OCI-LY3 (cell line): ENCODE measurements around the gene ARID3C.

Source experiments
- H2AFZ ChIP-seq: fragments of 200-600, 300-600 bp; shearing (Covaris generic); 2 replicates; pipeline ENCODE4 v1.6.0; 2014; ENCODE audit warnings: antibody characterized with exemption, low read depth, low read length
- H3K27ac ChIP-seq: fragments of 200-600, 300-600 bp; sonication (generic); 2 replicates; pipeline ENCODE4 v1.5.1; 2014; ENCODE audit warnings: mild to moderate bottlenecking, low read length, moderate library complexity, mixed read lengths
- H3K27me3 ChIP-seq: fragments of 200-600, 300-600 bp; sonication (generic); 2 replicates; pipeline ENCODE4 v1.6.1; 2014; ENCODE audit warnings: low read depth, low read length, mixed read lengths
- H3K36me3 ChIP-seq: fragments of 200-600, 300-600 bp; sonication (generic); replicated peaks from 2 replicates; pipeline ENCODE3; 2014; ENCODE audit warnings: low read depth, low read length, mixed read lengths
- H3K4me1 ChIP-seq: fragments of 300-600, 200-600 bp; sonication (generic); 2 replicates; pipeline ENCODE4 v1.6.1; 2014; ENCODE audit warnings: low read length, mixed read lengths
- H3K4me2 ChIP-seq: fragments of 200-600, 300-600 bp; sonication (generic); 2 replicates; pipeline ENCODE4 v1.6.1; 2014; ENCODE audit warnings: low read length, mixed read lengths
- H3K4me3 ChIP-seq: fragments of 300-600, 200-600 bp; sonication (generic); 2 replicates; pipeline ENCODE4 v1.5.1; 2014; ENCODE audit warnings: antibody characterized with exemption, mild to moderate bottlenecking, low read length, moderate library complexity
- H3K79me2 ChIP-seq: fragments of 300-600, 200-600 bp; shearing (Covaris generic); 2 replicates; pipeline ENCODE4 v1.6.1; 2014; ENCODE audit warnings: mild to moderate bottlenecking, low read length, mixed read lengths
- H3K9ac ChIP-seq: fragments of 300-600, 200-600 bp; shearing (Covaris generic); 2 replicates; pipeline ENCODE4 v1.6.0; 2014; ENCODE audit warnings: mild to moderate bottlenecking, low read length, moderate library complexity
- H3K9me3 ChIP-seq: fragments of 200-600, 300-600 bp; shearing (Covaris generic); 2 replicates; pipeline ENCODE4 v1.6.1; 2014; ENCODE audit warnings: low read length, mixed read lengths; ENCODE audit not compliant: insufficient read depth
- H4K20me1 ChIP-seq: fragments of 200-600, 300-600 bp; sonication (generic); 2 replicates; pipeline ENCODE4 v1.6.1; 2016; ENCODE audit warnings: low read length, mixed read lengths; ENCODE audit not compliant: insufficient read depth
- EZH2phosphoT487 ChIP-seq: fragments of 200-600 bp; shearing (Covaris generic); IDR thresholded peaks from 2 replicates; pipeline ENCODE4 v1.6.1; 2018; ENCODE audit warnings: antibody characterized with exemption, mixed run types, low read depth
- TF ChIP-seq, protein P1 (sequence below): fragments of 200-600, 300-600 bp; sonication (generic); IDR thresholded peaks from 2 replicates; pipeline ENCODE4 v1.5.1; 2014; ENCODE audit warnings: antibody characterized with exemption, low read length, low read depth

Gene ARID3C

DNA sequence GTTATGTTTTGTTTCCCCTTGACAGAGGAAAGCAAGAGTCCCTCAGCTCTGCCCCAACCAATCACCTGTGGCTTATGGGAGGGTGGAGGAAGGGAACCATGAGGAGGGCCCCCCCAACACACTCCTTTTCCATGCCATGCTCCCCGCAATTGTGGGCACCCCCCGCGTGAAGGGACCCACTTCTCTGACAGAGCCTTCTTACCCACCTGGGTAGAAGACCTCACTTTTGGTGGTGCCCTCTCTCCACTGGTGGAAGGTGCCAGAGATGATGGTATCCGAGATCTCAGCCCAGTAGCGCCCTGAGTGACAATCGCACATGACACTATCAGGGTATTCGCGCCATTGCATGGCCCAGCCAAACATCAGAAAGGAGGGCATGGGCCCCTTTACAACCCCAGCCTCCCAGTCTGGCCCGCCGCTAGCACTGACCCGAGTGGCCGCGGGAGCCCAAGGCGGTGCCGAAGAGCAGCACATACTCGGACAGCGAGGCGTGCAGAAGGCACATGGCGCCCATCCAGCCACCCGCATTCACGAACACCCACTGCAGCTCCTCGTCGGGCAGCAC is 8.0 kb upstream of the ARID3C start:
- H4K20me1 ChIP-seq: no peaks in the 10 kb centered on the region
- TF ChIP-seq, protein P1, sequence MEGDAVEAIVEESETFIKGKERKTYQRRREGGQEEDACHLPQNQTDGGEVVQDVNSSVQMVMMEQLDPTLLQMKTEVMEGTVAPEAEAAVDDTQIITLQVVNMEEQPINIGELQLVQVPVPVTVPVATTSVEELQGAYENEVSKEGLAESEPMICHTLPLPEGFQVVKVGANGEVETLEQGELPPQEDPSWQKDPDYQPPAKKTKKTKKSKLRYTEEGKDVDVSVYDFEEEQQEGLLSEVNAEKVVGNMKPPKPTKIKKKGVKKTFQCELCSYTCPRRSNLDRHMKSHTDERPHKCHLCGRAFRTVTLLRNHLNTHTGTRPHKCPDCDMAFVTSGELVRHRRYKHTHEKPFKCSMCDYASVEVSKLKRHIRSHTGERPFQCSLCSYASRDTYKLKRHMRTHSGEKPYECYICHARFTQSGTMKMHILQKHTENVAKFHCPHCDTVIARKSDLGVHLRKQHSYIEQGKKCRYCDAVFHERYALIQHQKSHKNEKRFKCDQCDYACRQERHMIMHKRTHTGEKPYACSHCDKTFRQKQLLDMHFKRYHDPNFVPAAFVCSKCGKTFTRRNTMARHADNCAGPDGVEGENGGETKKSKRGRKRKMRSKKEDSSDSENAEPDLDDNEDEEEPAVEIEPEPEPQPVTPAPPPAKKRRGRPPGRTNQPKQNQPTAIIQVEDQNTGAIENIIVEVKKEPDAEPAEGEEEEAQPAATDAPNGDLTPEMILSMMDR: no peak
- TF ChIP-seq EZH2phosphoT487: no peak
- peak overlapping the region; percentile 82 for H3K4me3 ChIP-seq
- H3K27me3 ChIP-seq: no peaks in the 10 kb centered on the region
- peaks cover 28% of the 10 kb centered on the region for H3K79me2 ChIP-seq
- peaks cover 12% of the 10 kb centered on the region for H3K4me1 ChIP-seq
- H2AFZ ChIP-seq: no peak overlapping the region
- H3K36me3 ChIP-seq: peaks cover 13% of the 10 kb centered on the region
- H3K9me3 ChIP-seq: no peaks in the 10 kb centered on the region
- H3K9ac ChIP-seq: peak overlapping the region; percentile 83
- peak overlapping the region; percentile 94 for H3K4me2 ChIP-seq
- peak overlapping the region; percentile 42 for H3K27ac ChIP-seq

DNA sequence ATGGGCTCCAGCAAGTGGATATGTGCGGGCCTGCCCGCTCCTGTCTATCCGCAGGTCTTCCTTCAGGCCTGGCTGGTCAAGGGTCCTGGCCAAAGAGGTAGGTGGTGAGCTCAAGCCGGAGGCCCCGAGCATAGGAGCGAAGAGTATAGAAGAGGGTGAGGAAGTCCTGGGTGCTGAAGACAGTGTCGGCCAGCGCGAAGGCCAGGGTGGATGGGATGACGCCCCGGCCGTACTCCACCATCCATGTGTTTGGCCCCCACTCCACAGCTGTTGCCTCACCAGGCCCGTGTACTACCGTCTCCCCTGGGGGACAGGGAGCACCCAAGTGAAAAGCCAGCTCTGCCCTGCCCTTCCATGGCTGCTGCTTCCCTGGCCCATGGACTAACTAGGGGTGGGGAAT is 6.7 kb upstream of the ARID3C start:
- Histone ChIP-seq H3K9ac (no peak overlapping the region), H3K4me2 (peak overlapping the region; percentile 31), H3K4me3 (no peak overlapping the region), H3K4me1 (peaks cover 12% of the 10 kb centered on the region), H4K20me1 (no peaks in the 10 kb centered on the region), H3K9me3 (no peaks in the 10 kb centered on the region), H2AFZ (no peak overlapping the region), H3K27ac (no peak overlapping the region), H3K36me3 (peaks cover 13% of the 10 kb centered on the region), H3K79me2 (peaks cover 28% of the 10 kb centered on the region), H3K27me3 (no peaks in the 10 kb centered on the region)
- TF ChIP-seq, protein P1: no peak
- no peak for TF ChIP-seq EZH2phosphoT487

DNA sequence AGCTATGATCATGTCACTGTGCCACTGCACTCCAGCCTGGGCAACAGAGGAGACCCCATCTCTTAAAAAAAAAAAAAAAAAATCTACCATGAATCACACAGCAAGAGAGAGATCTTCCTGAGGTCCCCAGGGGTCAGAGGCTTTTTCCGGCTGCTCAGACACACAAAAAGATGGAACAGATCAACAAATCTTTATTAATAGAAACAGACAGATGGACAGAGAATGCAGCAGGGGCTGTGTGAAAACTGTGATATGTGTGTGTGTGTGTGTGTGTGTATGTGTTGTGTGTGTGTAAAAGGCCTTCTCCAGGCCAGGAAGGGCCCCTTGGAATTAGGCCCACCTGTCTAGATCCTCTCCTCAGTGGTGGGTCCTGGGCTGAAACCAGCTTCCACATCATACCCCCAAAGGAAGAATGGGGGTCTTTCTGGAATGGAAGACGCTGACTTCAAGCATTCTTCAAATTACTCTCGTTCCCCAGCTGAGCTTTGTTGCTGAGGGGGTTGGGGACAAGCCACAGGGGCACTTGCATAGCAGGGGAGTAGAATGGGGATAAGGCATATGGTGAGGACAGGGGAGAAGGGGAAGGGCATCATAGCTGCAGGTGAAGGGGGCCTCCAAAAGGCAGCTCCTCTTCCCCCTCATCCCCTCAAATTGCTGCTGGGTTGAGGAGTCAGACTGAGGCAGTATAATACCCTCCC is 5.8 kb upstream of the ARID3C start:
- Histone ChIP-seq H3K36me3 (peaks cover 13% of the 10 kb centered on the region), H3K79me2 (peaks cover 28% of the 10 kb centered on the region), H3K27me3 (peaks cover 2% of the 10 kb centered on the region), H3K9me3 (no peaks in the 10 kb centered on the region), H3K4me1 (peaks cover 12% of the 10 kb centered on the region), H3K27ac (no peak overlapping the region), H3K4me2 (no peak overlapping the region), H4K20me1 (no peaks in the 10 kb centered on the region), H3K9ac (no peak overlapping the region), H3K4me3 (no peak overlapping the region), H2AFZ (no peak overlapping the region)
- TF ChIP-seq EZH2phosphoT487: no peak
- TF ChIP-seq, protein P1: no peak

DNA sequence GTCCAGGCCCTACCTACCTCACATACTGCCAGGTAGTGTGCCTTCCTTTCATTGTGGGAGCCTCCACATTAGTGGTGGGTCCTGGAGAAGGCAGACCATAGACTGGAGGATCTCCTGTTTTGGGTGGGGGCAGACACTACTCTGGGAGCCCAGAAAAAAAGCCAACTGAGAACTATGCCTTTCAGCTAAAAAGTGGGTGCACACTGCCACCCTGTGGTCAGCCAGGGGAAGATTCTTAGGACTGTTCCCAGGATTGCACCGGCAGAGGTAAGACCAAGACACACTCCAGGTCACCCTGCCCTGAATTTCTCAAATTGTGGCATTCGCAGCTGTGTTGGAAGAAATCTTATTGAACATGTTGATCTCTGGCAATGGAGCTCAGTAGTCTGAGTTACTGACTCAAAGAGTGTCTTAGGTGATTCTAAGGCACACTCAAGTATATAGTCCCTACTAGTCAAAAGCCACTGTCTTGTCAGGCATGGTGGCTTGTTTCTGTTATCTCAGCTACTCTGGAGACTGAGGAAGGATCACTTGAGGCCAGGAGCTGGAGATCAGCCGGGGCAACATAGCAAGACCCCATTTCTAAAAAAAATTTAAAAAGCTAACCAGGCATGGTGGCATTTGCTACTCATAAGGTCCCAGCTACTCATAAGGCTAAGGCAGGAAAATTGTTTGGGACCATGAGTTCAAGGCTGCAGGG is 5.1 kb upstream of the ARID3C start:
- peaks cover 9% of the 10 kb centered on the region for H3K27me3 ChIP-seq
- H2AFZ ChIP-seq: no peak overlapping the region
- H3K9me3 ChIP-seq: no peaks in the 10 kb centered on the region
- H3K36me3 ChIP-seq: peaks cover 13% of the 10 kb centered on the region
- H3K9ac ChIP-seq: no peak overlapping the region
- H3K4me1 ChIP-seq: peaks cover 15% of the 10 kb centered on the region
- H3K4me2 ChIP-seq: no peak overlapping the region
- H4K20me1 ChIP-seq: no peaks in the 10 kb centered on the region
- H3K27ac ChIP-seq: no peak overlapping the region
- no peak for TF ChIP-seq EZH2phosphoT487
- TF ChIP-seq, protein P1: peak; percentile 87
- peaks cover 28% of the 10 kb centered on the region for H3K79me2 ChIP-seq
- no peak overlapping the region for H3K4me3 ChIP-seq
